ENCODE results near the gene DHRS3.

DNA sequence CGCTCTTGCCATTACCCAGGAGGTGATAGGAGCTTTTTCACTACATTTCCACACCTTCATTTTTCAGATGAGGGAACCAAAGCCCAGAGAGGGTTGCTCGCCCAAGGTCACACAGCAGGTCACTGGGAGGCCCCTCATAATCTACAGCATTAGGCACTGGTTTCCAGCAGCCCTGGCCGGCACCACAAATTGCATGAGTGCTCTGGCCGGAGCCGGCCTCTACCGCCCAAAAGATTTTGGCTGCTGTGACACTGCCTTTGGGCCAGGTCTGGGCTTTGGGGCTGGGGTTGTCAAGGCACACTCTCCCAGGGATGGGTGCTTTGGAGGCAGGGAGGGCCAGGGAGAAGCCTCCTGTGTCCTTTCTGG is 15.4 kb downstream of the DHRS3 start:
- TF ChIP-seq, protein P1, sequence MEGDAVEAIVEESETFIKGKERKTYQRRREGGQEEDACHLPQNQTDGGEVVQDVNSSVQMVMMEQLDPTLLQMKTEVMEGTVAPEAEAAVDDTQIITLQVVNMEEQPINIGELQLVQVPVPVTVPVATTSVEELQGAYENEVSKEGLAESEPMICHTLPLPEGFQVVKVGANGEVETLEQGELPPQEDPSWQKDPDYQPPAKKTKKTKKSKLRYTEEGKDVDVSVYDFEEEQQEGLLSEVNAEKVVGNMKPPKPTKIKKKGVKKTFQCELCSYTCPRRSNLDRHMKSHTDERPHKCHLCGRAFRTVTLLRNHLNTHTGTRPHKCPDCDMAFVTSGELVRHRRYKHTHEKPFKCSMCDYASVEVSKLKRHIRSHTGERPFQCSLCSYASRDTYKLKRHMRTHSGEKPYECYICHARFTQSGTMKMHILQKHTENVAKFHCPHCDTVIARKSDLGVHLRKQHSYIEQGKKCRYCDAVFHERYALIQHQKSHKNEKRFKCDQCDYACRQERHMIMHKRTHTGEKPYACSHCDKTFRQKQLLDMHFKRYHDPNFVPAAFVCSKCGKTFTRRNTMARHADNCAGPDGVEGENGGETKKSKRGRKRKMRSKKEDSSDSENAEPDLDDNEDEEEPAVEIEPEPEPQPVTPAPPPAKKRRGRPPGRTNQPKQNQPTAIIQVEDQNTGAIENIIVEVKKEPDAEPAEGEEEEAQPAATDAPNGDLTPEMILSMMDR (IDR thresholded peaks at IDR 0.05): no peak
- TF ChIP-seq POLR2A (IDR thresholded peaks at IDR 0.05): no peak

Data from body of pancreas (tissue), 4 donors.